A673 (cell line): Measurements from ENCODE around the gene TRIM38. TPM values are rescaled to one million over a fixed set of nuclear protein-coding genes. Genes with fewer than 3 reads are reported as not detected.
"Not testable (repeated sequence)": the region's sequence is repeated elsewhere in the genome, so short reads cannot be mapped to it uniquely, and the experiment has no call there.

Source experiments
- BruUV-seq: library from RNA; stranded (reverse); fragments of 400-500 nt; replicated peaks from 2 replicates; lab custom pipeline; 2021; lab: Mats Ljungman, UMichigan
- CTCF ChIA-PET: fragments of 300-600 bp; sonication (Branson Sonifier 250); formaldehyde crosslinking; loops from one replicate; lab custom pipeline; 2022; ENCODE audit warnings: antibody characterized with exemption; lab: Charles Lee
- POLR2A ChIA-PET: fragments of 300-600 bp; sonication (Branson Sonifier 250); formaldehyde crosslinking; loops from one replicate; lab custom pipeline; 2022; ENCODE audit warnings: antibody characterized with exemption; ENCODE audit not compliant: low non-redundant PET; lab: Charles Lee
- DNase-seq: peaks from one replicate; pipeline ENCODE4 v3.0.0-alpha.2; 2015; ENCODE audit warnings: low spot score
- H3K27ac ChIP-seq: fragments of 200-600 bp; sonication (generic); 2 replicates; pipeline ENCODE4 v1.5.1; 2016; ENCODE audit warnings: mixed run types, low read depth, mild to moderate bottlenecking, mixed read lengths, antibody characterized with exemption, low read length; ENCODE audit not compliant: poor library complexity, severe bottlenecking
- H3K27me3 ChIP-seq: fragments of 200-600 bp; sonication (generic); replicated peaks from 2 replicates; pipeline ENCODE4 v1.6.1; 2017; ENCODE audit warnings: mixed run types, low read depth, mild to moderate bottlenecking, mixed read lengths, antibody characterized with exemption, low read length; ENCODE audit not compliant: insufficient read depth, poor library complexity
- H3K36me3 ChIP-seq: fragments of 200-600 bp; sonication (generic); 2 replicates; pipeline ENCODE4 v1.6.1; 2016; ENCODE audit warnings: mixed run types, mild to moderate bottlenecking, mixed read lengths, antibody characterized with exemption, low read length; ENCODE audit not compliant: insufficient read depth, poor library complexity, severe bottlenecking
- H3K4me1 ChIP-seq: fragments of 200-600 bp; sonication (generic); 2 replicates; pipeline ENCODE4 v1.6.1; 2017; ENCODE audit warnings: mixed run types, mild to moderate bottlenecking, mixed read lengths, antibody characterized with exemption, low read length; ENCODE audit not compliant: insufficient read depth, poor library complexity, severe bottlenecking
- H3K4me3 ChIP-seq: fragments of 200-600 bp; sonication (generic); 2 replicates; pipeline ENCODE4 v1.5.1; 2016; ENCODE audit warnings: low read depth, mixed run types, mild to moderate bottlenecking, mixed read lengths, low read length; ENCODE audit not compliant: poor library complexity, severe bottlenecking
- H3K9me3 ChIP-seq: fragments of 200-600 bp; sonication (generic); 2 replicates; pipeline ENCODE4 v1.6.1; 2016; ENCODE audit warnings: mixed run types, low read depth, mild to moderate bottlenecking, mixed read lengths, antibody characterized with exemption, low read length; ENCODE audit not compliant: poor library complexity, severe bottlenecking
- EZH2 ChIP-seq: fragments of 200-600 bp; sonication (generic); IDR thresholded peaks from 2 replicates; pipeline ENCODE4 v1.6.1; 2017; ENCODE audit warnings: borderline replicate concordance, low read depth, mild to moderate bottlenecking, mixed read lengths, antibody characterized with exemption, low read length; ENCODE audit not compliant: poor library complexity, severe bottlenecking
- intact Hi-C: fragments of 100-400 bp; cut with micrococcal nuclease; formaldehyde crosslinking; loops from one replicate; pipeline ENCODE4 v1.10.0; 2022; ENCODE audit not compliant: unreplicated experiment
- total RNA-seq: library from RNA; stranded (reverse); gene quantifications from 2 replicates; pipeline ENCODE4 v1.2.3, GENCODE V29; 2021
- TF ChIP-seq, protein P1 (sequence below): fragments of 300-800, 200-600 bp; sonication (generic); conservative IDR thresholded peaks from 2 replicates; pipeline ENCODE4 v1.5.1; 2017; ENCODE audit warnings: low read depth, mild to moderate bottlenecking, antibody characterized with exemption, low read length, moderate library complexity, mixed read lengths

The TRIM38 gene
- total RNA-seq, 1 experiment from 2014 or later, result 9.7 TPM

DNA sequence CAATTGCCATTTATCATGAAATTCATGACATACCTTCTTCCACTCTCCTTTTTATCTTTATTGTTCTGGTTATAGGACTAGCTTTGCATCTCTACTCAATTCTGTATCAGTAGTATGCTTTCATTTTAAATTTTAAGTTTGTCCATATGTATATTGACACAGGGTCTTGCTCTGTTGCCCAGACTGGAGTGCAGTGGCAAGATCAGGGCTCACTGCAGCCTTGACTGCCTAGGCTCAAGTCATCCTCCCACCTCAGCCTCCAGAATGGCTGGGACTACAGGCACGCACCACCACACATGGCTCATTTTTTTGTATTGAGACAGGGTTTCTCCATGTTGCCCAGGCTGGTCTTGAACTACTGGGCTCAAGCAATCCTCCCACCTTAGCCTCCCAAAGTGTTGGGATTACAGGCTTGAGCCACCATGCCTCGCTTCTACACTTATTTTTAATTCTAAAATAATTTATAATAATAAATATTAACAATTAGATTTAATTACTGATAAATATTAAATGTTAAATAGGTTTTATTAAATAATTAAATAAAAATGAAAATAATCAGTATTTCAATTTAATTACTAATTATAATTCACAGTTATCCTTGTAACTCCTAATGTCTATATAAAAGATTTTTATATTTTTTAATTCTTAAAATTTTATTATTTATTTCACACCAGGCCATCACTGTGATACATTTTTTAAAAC lies 27.7 kb downstream of the TRIM38 start:
- Histone ChIP-seq H3K4me1 (peaks cover 13% of the 10 kb centered on the region), H3K27me3 (no peaks in the 10 kb centered on the region), H3K9me3 (no peaks in the 10 kb centered on the region), H3K4me3 (no peak overlapping the region), H3K36me3 (peaks cover 4% of the 10 kb centered on the region), H3K27ac (no peak overlapping the region)
- TF ChIP-seq, protein P1, sequence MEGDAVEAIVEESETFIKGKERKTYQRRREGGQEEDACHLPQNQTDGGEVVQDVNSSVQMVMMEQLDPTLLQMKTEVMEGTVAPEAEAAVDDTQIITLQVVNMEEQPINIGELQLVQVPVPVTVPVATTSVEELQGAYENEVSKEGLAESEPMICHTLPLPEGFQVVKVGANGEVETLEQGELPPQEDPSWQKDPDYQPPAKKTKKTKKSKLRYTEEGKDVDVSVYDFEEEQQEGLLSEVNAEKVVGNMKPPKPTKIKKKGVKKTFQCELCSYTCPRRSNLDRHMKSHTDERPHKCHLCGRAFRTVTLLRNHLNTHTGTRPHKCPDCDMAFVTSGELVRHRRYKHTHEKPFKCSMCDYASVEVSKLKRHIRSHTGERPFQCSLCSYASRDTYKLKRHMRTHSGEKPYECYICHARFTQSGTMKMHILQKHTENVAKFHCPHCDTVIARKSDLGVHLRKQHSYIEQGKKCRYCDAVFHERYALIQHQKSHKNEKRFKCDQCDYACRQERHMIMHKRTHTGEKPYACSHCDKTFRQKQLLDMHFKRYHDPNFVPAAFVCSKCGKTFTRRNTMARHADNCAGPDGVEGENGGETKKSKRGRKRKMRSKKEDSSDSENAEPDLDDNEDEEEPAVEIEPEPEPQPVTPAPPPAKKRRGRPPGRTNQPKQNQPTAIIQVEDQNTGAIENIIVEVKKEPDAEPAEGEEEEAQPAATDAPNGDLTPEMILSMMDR, result no peak
- no peak for TF ChIP-seq EZH2
- no TSS peak for BruUV-seq
- intact Hi-C loops, result no loop called here
- CTCF ChIA-PET, result no interaction called here
- DNase-seq, result no peak
- POLR2A ChIA-PET, result no interaction called here

DNA sequence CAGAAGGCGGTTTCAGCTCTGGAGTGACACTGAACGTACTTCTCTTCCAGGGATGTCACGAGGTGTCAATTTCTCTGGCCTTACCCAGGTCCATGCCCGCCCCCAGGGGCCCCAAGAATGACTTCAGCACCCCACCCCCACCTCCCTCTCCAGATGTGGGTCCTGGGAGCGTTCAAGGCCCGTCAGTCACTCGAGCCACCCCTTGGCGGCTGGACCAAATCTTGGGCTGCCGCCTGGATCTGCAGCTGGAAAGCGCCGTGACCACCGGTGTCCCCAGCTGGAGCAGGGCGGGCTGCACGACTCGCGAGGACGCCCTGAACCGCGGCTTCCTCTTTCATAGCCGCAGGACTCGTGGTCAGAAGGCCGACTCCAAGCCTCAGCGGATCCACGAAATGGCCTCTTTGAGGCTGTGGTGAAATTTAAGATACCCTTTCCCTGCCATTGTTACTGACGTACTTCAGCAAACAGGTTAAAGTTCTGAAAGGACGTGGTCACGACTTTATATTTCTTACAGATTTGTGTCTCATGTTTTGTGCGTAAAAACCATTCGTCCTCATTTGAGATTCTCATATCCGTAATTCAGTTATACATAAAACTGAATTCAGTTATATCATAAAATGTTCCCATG lies 29.3 kb downstream of the TRIM38 start:
- CTCF ChIA-PET, result interaction anchor here (0.6 to 1.5 kb wide), 5 partner anchors 9 to 1567 kb away, joined by 3 to 5 read pairs (median 4); no protein-coding TSS in a partner anchor
- no peaks in the 10 kb centered on the region for H3K9me3 ChIP-seq
- H3K27me3 ChIP-seq, result no peaks in the 10 kb centered on the region
- H3K4me1 ChIP-seq, result peaks cover 8% of the 10 kb centered on the region
- POLR2A ChIA-PET, result interaction anchor here (0.5 to 1.1 kb wide), 3 partner anchors 25 to 40 kb away, joined by 3 to 5 read pairs (median 3); a partner anchor contains a TSS
- peak; percentile 47 for DNase-seq
- intact Hi-C loops, result no loop called here
- no peaks in the 10 kb centered on the region for H3K36me3 ChIP-seq
- BruUV-seq, result no TSS peak
- H3K27ac ChIP-seq, result peak overlapping the region; percentile 89
- H3K4me3 ChIP-seq, result peak overlapping the region; percentile 77
- TF ChIP-seq, protein P1, result no peak
- TF ChIP-seq EZH2, result no peak

DNA sequence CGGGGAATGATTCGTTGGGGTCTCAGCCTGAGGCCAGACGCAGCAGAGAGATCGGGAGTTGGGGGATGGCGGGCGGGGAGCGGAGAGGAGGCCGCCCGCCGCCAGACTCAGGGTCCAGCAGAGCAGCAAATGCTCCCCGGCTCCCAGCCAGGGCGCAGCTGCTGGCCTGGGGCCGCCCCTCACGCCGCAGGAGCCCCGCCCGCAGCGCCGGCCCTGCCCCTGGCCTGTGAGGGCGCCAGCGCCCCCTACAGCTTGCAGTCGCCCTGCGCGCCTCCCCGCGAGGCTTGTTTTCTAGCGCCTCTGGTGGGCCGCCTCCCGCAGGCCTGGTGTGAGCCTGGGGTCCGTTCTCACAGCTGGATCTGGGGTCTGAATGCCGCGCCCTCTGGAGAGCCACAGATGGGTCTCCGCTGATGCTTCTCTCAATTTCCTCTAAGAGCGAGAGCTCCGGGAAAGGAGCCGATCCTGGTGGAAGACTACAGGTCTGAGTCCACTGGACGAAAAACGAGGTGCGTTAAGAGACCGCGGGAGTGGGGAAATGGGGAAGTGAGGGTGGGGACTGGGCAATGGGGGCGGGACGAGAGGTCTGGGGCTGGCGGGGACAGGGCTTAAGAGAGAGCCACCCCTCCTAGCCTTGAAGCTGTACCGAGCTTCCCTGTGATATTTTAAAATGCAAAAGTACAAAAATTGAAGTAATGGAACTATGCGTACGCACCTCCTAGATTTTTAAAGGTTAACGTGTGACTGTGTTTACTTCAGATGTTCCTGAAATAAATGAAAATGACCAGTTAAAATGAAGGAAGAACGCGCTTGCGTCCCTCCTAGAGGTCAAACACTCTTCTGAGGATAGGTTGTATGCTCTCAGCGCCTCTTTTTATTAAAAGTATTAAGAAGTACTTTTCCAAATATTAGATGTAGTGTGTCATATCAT lies 30.1 kb downstream of the TRIM38 start:
- H3K4me3 ChIP-seq, result peak overlapping the region; percentile 77
- BruUV-seq, result no TSS peak
- H3K27me3 ChIP-seq, result no peaks in the 10 kb centered on the region
- peaks cover under 1% of the 10 kb centered on the region for H3K4me1 ChIP-seq
- peak overlapping the region; percentile 89 for H3K27ac ChIP-seq
- DNase-seq, result peak; percentile 94
- no peaks in the 10 kb centered on the region for H3K9me3 ChIP-seq
- H3K36me3 ChIP-seq, result no peaks in the 10 kb centered on the region
- intact Hi-C loops, result no loop called here
- ChIA-PET POLR2A (interaction anchor here (0.5 to 1.1 kb wide), 3 partner anchors 25 to 39 kb away, joined by 3 to 5 read pairs (median 3); a partner anchor contains a TSS), CTCF (interaction anchor here (0.6 to 1.5 kb wide), 5 partner anchors 10 to 1568 kb away, joined by 3 to 5 read pairs (median 4); no protein-coding TSS in a partner anchor)
- TF ChIP-seq EZH2, result no peak
- TF ChIP-seq, protein P1, result peak; percentile 95

DNA sequence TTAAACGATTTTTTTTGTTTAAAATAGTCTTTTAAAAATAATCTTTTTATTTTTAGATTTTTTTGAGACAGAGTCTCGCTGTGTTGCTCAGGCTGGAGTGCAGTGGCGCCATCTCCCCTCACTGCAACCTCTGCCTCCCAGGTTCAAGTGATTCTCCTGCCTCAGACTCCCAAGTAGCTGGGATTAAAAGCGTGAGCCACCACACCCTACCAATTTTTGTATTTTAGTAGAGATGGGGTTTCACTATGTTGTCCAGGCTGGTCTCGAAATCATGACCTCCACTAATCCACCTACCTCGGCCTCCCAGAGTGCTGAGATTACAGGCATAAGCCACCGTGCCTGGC lies 30.7 kb downstream of the TRIM38 start:
- H3K9me3 ChIP-seq, H3K36me3 ChIP-seq, H3K27ac ChIP-seq, H3K27me3 ChIP-seq, DNase-seq, intact Hi-C loops, H3K4me1 ChIP-seq, POLR2A ChIA-PET: not testable (repeated sequence)
- CTCF ChIA-PET, result interaction anchor here (0.6 to 1.5 kb wide), 2 partner anchors 9 to 30 kb away, joined by 3 to 4 read pairs; no protein-coding TSS in a partner anchor
- peak overlapping the region; percentile 77 for H3K4me3 ChIP-seq
- BruUV-seq, result TSS peak; percentile 45
